Activated CD4-positive, CD25-positive, alpha-beta regulatory T cell (primary cell): ENCODE measurements around the gene FOSB.

Source experiments
- DNase-seq, 4 experiments: peaks; one replicate each; lab custom pipeline; 2025; lab: John Stamatoyannopoulos, UW

Gene FOSB

DNA sequence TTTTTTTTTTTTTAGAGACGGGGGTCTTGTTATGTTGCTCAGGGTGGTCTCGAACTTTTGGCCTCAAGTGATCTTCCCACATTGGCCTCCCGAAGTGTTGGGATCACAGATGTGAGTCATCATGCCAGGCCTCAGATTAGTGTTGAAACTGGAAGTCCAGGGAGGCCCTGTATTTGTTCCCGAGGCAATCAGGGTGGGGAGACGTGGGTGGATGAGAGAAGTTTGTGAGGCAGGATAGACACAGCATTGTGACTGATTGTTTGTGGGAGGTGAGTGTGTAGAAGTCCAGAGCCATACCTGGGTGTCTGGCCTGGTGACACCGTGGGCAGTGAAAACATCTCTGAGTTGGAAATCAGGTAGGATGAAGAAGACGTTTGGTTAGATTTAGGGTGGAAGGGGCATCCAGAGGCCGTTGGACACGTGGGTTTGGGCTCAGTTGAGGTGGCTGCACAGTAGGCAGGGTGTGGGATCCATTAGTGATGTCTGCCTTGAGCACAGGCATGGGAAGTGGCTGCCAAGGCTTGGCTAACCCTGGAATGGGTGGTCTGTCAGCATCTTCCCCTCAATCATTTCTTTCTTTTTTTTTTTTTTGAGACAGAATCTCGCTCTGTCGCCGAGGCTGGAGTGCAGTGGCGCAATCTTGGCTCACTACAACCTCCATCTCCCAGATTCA lies 16.6 kb downstream of the FOSB start:
- no peak for DNase-seq

DNA sequence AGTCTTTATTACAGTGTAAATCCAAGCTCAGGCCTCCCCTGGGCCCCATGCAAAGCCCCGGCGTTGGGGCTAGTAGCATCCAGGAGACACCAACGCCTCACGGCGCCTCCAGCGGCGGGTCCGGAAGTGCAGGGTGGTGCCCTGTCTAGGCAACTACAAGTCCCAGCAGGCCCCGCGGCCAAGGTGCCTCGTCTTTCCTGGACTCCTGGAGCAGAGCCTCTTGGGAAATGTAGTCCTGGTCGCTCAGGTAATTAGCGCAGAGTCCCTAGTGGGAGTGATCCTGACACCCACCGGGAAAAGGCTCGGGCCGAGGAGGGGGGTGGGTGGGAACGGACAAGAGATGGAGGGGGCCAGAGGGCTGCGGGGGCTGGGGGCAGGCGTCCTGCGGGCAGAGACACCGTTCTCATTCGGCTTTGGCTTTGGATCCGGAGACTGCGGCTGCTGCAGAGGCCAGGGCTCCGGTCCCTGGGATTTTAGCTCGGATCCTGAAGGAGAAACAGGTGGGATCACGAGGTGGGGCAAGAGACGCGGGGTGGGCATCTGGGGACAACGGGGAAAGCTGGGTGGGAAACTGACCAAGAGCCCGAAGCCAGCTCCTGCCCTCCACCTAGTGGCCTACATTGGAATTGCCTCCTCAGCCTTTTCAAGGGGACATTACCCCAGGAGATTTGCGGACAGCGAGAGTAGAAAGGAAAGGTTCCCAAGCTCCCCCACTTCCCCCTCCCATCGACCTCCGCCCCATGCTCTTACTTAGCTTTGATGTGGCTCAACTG lies 17.7 kb downstream of the FOSB start:
- peak; percentile 94 to 98 (median 95) for DNase-seq

DNA sequence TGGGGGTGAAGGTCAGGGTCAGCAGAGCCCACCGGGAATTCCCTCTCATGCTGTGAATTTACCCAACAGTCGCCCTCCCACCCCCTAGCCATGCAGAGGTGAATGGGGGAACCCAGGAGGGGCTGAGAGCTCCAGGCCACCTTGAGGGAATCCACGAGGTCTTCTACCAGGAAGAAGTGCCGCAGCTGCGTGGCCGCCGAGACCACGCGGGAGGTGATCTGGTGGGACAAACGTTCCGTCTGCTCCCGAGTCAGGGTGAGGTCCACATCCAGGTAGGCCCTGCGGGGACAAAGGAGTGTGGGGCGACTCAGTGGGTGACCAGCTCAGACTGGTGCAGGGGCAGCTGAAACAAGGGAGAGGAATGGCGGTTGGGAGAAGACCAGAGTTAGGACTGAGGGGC lies 20.9 kb downstream of the FOSB start:
- no peak for DNase-seq

DNA sequence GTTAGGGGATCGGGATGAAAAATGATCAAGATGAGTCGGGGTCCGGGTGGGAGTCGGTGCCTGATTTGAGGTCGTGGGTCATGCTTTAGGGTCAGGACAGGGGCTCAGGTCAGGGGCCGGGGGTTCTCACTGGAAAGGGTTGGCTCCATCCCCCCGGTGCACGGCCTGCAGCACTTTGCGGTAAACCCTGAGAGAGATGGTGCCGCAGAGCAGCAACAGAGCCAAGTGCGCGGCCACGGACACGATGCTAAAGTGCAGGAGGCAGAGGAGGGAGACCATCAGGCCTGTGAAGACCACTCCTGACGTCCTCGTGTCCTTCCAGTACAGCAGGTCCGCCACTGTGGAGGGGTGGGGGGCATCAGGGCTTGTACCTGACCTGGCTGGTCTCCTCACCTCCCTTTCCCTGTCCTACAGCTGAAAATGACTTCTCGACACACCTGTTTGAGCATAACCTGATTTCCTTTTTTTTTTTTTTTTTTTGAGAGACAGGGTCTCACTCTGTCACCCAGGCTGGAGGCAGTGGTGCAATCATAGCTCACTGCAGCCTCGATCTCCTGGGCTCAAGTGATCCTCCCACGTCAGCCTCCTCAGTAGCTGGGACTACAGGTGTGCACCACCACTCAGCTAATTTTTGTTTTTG lies 21.5 kb downstream of the FOSB start:
- no peak for DNase-seq

DNA sequence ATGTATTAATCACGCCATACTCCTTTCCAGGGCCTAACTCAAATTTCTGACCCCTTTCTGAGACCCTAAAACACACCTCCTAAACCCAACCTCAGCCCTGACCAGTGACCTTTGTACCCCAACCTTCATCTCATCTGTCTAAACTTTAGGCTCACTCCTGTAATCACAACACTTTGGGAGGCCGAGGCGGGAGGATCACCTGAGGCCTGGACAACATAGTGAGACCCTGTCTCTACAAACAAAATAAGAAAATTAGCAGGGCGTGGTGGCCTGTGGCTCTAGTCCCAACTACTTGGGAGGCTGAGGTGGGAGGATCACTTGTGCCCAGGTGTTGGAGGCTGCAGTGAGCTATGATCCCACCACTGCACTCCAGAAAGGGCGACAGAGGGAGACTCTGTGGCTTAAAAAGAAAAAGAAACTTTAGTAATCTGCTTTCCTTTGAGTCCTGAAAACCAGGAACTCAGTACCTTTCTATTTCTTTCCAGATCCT lies 24.4 kb downstream of the FOSB start:
- DNase-seq = no peak

DNA sequence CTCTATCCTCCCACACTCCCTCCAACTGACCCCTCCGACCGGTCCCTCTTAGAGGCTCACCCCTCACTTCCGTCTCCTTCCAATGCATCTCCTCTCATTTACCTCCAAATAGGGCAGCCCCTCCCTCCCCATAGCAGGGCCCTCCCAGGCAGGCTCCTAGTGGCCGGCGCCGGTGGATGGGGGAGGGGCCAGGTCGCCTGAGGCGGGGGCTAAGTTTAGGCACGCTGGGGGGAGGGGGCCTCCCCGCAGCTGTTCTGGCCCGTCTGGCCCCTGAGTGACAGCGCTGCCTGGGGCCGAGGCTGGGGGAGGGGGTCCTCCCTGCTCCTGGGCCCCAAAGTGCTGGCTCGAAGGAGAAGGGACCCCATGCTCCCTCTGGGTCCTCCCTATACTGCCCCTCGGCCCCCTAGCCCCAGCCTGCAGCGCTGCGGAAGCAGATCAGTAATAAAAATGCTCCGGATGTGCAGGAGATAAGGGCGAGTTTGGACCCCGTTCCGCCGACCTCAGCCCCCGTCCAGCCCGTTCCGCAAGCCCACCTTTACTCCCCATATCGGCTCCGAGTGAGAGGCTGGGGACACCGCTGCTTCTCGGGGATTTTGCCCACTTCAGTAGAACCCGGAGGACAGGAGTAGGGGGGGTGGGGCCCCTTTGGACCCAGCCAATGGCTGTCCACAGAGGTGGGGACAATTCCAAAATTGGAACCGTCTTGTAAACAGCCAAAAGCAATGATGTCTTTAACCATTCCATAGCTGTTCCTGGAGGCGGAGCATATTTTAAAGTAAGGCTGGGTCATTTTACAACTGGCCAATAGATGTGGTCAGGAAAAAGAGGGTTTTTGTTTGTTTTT lies 25.1 kb downstream of the FOSB start:
- no peak for DNase-seq

DNA sequence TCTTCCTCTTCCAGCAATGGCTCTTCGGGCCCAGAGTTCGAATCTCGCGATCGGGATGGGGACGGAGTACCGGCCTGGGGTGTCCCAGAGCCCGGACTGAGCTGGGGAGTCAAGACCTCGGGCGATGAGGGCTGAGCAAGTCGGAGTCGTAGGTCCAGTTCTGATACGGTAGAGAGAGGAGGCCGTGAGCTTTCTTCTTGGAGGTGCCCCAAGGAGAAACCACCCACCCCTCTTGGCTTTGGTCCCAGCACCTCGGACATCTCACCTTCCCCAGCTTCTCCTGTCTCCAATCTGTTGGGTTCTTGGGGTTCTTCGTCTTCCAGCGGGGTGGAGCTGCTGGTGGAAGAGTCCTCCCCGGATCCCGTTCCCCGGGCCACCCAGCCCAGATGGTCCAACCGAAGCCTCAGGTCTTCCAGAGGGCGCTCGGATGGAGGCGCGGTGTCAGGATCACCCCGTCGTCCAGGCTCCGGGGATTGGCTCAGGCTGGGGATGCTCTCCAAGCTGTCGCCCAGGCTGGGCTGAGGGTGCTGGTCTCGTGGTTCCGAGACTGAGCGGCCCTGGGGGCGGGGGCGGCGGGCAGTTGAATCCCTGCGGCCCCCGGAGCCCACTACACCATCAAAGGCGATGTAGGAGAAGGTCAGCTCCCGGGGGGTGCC lies 26.6 kb downstream of the FOSB start:
- DNase-seq = no peak

DNA sequence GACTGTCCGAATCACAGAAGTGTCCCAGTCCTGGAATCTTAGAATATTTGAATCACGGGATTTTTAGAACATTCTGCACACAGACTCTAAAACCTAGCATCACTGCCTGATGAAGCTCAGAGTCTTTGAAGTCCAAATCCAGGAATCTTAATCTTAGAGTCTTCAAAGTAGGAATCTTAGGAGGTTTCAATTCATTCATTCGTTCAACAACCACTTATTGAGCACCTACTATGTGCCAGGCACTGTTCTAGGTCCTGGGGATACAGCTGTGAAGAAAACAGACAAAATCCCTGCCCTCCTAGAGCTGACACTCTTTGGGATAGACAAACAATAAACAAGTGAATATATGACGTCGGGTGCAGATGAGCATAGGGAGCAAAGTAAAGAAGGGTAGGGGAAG lies 27.4 kb downstream of the FOSB start:
- DNase-seq = no peak

DNA sequence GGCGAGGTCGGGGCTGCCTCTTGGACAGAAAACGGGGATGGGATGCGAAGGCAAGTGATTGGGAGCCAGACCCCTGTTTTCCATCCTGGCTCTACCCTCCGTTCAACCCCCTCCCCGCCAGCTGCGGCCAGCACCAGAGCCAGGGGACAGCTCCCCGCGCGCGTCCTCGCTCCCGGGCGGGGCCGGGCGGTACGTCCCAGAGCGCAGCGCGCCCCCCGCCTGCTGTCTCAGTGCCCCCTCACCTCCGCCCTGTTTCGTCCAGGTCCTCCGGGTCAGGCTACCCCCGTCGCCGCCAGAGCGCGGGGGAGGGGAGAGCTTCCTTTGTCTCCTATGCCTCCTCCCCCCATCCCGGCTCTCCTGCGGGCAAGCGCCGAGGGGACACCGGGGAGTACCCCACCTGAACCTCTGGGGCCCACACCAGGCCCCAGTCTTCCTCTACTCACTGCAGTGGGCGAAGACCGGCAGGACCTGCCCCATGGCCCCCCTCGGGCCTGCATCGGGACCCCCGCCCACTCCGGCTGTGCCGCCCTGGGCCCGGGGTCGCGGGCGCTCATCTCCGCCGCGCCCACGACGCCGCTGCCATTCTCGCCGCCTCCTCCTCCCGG lies 28.7 kb downstream of the FOSB start:
- peak in 1 of 4 experiments; percentile 22 for DNase-seq

DNA sequence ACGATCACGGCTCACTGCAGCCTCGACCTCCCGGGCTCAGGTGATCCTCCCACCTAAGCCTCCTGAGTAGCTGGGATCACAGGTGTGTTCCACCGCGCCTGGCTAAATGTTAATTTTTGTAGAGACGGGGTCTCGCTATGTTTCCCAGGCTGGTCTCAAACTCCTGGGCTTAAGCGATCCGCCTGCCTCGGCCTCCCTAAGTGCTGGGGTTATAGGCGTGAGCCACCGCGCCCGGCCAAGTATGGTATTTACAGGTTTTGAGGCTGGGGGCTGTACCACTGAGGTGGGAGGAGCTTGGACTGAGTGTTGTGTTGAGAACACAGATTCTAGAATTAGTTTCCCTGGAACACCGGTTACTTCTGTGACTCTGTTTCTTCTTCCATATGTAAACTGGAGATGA lies 30.0 kb downstream of the FOSB start:
- no peak for DNase-seq

DNA sequence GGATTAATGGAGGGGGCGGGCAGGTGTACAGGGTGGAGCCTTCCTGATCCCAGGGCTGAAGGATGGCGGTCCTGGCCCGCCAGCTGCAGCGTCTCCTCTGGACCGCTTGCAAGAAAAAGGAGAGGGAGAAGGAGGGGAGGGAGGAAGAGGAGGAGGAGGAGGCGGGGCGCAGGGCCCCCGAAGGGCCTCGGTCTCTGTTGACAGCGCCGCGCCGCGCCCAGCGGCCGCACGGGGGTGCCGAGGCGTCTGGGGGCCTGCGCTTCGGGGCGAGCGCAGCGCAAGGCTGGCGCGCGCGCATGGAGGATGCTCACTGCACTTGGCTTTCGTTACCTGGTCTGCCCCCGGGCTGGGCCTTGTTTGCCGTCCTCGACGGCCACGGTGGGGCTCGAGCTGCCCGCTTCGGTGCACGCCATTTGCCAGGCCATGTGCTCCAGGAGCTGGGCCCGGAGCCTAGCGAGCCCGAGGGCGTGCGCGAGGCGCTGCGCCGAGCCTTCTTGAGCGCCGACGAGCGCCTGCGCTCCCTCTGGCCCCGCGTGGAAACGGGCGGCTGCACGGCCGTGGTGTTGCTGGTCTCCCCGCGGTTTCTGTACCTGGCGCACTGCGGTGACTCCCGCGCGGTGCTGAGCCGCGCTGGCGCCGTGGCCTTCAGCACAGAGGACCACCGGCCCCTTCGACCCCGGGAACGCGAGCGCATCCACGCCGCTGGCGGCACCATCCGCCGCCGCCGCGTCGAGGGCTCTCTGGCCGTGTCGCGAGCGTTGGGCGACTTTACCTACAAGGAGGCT lies 30.8 kb downstream of the FOSB start, which contains the start of gene PPM1N:
Gene PPM1N (plus strand): TSS at position 33 of the 785 bp plus-strand sequence. CDS start 30 bp downstream, at position 63.
- peak; percentile 15 to 57 (median 44) for DNase-seq

DNA sequence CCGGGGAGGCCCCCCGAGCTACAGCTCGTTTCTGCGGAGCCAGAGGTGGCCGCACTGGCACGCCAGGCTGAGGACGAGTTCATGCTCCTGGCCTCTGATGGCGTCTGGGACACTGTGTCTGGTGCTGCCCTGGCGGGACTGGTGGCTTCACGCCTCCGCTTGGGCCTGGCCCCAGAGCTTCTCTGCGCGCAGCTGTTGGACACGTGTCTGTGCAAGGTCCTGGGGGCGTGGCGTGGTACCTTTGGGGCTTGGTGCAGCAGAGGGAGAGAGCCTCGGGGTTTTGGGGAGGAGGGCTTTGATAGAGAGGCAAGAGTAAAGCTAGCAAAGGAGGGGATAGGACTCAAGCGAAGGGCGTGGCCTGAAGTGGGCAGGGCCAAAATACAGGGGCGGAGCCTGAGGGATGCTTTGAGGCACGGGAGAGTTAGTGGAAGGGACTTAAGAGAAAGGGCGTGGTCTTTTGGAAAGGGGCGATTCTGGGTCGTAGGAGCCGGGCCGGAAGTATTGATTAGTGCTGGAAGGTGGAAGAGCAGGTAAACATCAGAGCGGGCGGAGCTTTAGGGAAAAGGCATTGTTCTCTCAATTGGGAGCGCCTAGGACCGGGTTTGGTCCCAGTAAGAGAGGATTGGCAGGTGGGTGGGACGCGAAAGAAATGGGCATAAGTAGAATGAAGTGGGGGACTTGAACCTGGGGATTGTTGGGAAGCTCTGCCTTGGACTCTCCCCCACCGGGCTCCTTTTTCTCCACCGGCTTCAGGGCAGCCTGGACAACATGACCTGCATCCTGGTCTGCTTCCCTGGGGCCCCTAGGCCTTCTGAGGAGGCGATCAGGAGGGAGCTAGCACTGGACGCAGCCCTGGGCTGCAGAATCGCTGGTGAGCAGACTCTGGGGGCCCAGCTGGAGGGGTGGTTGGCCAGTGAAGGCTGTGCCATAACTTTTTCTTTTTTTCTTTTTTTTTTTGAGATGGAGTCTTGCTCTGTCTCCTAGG lies 31.7 kb downstream of the FOSB start:
- DNase-seq = peak in 1 of 4 experiments; percentile 14

DNA sequence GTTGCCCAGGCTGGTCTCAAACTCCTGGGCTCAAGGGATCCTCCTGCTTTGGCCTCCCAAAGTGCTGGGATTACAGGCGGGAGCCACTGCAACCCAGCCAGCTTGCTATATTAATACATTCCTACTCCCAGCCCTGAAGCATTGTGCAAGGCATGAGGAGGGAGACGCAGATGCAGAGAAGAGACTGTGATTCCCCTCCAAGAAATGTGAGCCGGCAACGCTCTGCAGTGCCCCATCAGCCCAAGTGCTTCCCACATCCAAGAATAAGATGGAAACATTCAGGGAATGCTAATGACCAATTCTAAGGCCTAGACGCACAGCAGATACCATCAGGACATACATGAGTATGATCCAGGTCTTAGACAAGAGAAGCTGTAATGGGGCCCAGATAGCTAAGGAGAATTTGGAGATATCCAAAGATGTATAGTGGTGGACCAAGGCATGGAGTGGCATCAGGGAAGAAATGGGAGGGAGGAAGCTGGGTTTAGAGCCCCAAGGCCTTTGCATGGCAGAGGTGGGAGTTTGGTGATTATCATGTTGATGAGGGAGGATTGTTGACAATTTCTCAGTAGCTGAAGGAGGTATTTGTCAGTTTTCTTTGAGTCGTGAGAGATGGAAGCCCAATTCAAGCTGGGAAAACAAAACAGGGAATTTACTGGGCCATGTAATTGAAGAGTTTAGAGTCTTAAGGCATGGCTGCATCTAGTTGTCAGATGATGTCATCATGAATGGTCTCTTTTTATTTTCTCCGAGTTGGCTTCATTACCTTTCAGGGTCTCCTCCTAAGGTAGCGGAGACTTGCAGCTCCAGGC lies 33.3 kb downstream of the FOSB start:
- DNase-seq = no peak

DNA sequence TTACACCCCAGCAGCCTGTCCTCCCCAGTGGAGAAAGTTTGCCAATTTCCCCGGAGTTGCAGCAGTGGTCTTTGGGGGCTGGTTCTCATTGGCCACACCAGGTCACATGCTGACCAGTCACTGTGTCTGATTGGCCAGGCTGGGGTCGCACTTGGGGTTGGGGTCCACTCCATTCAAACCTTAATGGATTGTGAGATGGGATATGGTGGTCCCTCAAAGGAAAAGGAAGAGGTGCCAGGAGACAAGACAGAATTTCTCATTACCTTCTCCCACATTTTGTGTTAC lies 33.9 kb downstream of the FOSB start:
- no peak for DNase-seq

DNA sequence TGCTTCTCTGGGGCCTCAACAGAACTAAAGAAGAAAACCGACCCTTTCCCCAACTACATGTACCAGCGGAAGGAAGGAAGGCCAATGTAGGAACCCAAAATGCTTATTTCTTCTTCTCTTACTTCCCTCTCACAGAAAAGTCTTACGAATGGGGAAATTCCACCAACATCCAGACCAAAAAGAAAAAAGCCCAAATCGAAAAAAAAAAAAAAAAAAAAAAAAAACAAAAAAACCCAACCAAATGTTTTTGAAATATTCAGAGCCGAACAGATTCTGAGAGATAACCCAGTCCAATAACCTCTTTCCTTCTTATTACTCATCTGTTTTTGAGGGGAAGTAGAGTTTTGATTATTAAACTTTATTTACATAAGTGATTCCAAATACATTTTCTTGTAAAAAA lies 34.3 kb downstream of the FOSB start:
- DNase-seq = no peak

DNA sequence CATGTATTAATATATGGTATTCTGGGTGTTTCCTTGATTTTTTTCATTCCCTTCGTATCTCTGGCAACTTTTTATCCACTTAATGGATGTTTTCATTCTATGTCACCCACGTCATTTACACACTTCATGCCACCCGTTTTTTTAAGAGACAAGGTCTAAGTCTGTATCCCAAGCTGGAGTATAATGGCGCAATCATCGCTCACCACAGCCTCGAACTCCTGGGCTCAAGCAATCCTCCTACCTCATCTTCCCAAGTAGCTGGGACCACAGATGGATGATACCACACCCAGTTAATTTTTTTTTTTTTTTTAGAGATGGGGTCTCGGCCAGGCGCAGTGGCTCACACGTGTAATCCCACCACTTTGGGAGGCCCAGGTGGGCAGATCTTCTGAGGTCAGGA lies 36.1 kb downstream of the FOSB start:
- DNase-seq = no peak

DNA sequence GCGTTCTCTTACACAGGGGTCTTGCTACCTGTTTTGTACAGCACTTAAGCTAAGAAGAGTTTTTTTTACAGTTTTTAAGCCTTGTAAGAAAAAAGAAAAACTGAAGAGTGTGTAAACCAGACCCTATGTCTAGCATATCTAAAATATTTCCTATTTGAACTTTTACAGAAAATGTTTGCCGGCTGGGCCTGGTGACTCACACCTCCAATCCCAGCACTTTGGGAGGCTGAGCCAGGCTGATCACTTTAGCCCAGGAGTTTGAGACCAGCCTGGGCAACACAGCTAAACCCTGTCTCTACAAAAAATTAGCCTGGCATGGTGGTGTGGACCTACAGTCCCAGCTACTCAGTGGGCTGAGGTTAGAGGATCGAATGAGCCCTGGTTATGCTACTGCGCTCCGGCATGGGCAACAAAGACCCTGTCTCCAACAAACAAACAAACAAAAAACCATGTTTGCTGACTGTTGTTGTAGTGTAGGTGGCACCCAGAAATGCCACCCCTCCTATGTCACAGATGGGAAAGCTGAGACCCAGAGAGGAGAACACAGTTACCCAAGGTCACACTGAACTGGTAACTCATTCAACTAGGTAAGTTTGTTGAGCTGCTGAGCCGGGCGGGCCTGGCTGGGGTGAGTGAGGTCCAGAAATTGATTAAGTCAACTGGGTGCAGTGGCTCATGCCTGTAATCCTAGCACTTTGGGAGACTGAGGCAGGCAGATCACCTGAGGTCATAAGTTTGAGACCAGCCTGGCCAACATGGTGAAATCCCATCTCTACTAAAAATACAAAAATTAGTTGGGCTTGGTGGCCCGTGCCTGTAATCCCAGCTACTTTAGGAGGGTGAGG lies 37.6 kb downstream of the FOSB start:
- no peak for DNase-seq

DNA sequence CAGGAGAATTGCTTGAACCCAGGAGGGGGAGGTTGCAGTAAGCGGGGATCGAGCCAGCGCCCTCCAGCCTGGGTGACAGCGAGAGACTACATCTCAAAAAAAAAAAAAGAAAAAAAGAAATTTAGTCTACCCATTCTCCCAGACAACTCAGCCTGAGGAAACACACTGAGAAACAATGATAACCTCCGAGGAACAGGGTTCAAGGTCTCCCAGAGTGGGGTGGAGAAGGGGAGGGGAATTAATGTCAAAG lies 38.1 kb downstream of the FOSB start:
- DNase-seq = no peak
